GM13976 (cell line): ENCODE data around the gene HOXA5.

Experiments used
- DNase-seq: peaks from one replicate; pipeline ENCODE4 v3.0.0; 2012; ENCODE audit warnings: low spot score
- CTCF ChIP-seq: IDR thresholded peaks from 2 replicates; pipeline ENCODE4 v1.5.1; 2012; ENCODE audit warnings: borderline replicate concordance, mild to moderate bottlenecking; ENCODE audit not compliant: insufficient read depth; ENCODE audit errors: extremely low read depth, missing control alignments, control extremely low read depth
- in situ Hi-C: fragments of 300-500 bp; cut with MboI; formaldehyde crosslinking; loops from one replicate; pipeline ENCODE4 v1.12.0; 2022; ENCODE audit warnings: low sequenced_read_pairs, mixed read lengths, inconsistent platforms; ENCODE audit not compliant: unreplicated experiment

HOXA5 gene

GRCh38 chr7:27185013-27185853, 41.8 kb upstream of the HOXA5 start, which contains the start of gene HOXA11:
TSS of gene HOXA11 (minus strand) at chr7:27185232. CDS start at chr7:27185144, 88 bp downstream.
- in situ Hi-C loops: no loop called here
- DNase-seq: no peak
- TF ChIP-seq CTCF: no peak

- in situ Hi-C loops: no loop called here
- no peak for DNase-seq
- no peak for TF ChIP-seq CTCF
These were observed 41.0 kb upstream of the HOXA5 start for GRCh38 chr7:27184337-27185012.

DNA sequence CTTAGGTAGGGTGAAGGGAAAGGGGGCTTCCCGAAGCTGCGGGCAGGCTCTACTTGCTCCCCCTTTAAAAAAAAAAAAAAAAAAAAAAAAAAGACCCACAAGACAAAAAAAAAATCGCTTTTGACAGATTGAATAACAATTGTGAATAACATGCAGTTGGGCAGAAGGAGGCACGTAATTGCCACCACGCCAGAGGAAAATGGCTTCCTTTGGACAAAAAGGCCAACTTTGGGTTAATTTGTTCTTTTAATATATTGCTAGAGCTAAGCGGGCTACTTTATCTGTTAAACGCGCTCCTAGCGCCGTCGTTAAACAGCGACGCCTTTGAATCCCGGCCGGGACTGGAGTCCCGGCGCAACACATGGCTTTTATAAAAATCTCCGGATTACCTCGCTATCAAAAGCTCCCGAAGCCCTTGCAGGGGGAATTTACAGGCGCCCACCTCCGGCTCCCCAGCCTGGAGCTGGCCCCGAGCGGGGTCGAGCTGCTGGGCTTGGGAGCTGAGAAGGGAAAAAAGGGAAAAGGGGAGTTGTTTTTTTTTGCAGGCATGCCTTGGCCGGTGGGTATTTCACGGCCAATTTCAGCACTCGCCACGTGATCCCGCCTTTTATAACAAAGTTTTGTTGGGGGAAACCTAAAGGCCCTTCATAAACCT, 40.3 kb upstream of the HOXA5 start:
- in situ Hi-C loops: no loop called here
- DNase-seq: no peak
- no peak for TF ChIP-seq CTCF

DNA sequence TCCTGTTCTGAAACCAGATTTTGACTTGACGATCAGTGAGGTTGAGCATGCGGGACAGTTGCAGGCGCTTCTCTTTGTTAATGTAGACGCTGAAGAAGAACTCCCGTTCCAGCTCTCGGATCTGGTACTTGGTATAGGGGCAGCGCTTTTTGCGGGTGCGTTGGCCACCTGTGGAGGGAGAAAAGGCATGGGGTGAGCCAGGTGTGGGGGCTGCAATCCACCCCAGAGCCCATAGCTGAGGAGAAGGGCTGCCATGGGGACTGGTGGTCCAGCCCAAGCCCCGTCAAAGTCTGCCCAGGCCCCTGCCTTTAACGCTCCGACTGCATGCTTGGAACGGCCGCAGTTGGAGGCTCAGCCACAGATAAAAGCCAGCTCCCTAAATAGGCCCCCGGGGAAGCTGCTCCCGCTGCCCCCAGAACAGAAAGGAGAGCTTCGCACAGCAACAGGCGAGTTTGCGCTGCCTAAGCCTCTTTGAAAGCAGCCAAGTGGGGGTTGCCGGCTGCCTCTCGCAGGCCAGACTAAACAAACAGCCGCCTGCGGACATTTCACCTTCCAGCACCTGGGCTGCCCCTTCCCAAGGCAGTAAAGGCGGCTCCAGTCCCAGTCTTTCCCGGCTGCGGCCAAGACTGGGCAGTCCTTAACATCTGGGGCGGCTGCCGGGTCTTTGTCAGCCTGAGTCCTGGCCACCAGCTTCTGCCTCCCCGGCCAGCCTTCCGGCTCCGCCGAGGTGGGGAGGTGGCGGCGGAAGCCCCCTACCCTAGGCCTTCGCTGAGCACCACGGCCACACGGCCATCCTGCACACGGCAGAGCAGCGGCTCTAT, 39.6 kb upstream of the HOXA5 start:
- in situ Hi-C loops: no loop called here
- DNase-seq: no peak
- TF ChIP-seq CTCF: no peak

GRCh38 chr7:27182285-27182841, 38.9 kb upstream of the HOXA5 start:
- in situ Hi-C loops: no loop called here
- no peak for TF ChIP-seq CTCF
- no peak for DNase-seq
